Measurements from ENCODE around the gene MYBL2. TPM values are rescaled to one million over a fixed set of nuclear protein-coding genes. Genes with fewer than 3 reads are reported as not detected.
A peak's percentile ranks its signal among the peaks of the same experiment; 100 is the strongest.

Gene MYBL2
- total and polyA plus RNA-seq, 2 donors (not counting 1 experiment from before 2014, with no cell fraction given): 2.7 to 35.8 TPM

- POLR2A ChIA-PET: interaction anchor here (0.7 to 2.7 kb wide), 2 partner anchors 12 to 29 kb away, joined by 7 to 14 read pairs; no protein-coding TSS in a partner anchor
- H3K27ac ChIP-seq (ENCODE audit: low read length in 2 of 2): no peak overlapping the region
These were observed 2.4 kb downstream of the MYBL2 start for GRCh38 chr20:43669332-43669731.

More at GRCh38 chr20:43669332-43669731, 2.4 kb downstream of the MYBL2 start:
- CTCF ChIA-PET: interaction anchor here (3.0 kb wide), 1 partner anchor 11 kb away, joined by 25 read pairs; no protein-coding TSS in a partner anchor
- H3K4me3 Mint-ChIP-seq: peak overlapping the region; percentile 59
- Histone ChIP-seq H3K4me3 (ENCODE audit: control extremely low read depth in 1 of 5, extremely low read depth in 1 of 5, insufficient read depth in 1 of 5, low read depth in 2 of 5, low read length in 4 of 5) (no peak overlapping the region), H3K4me2 (replicated peaks; ENCODE audit: low read depth, low read length, poor library complexity, severe bottlenecking) (no peak overlapping the region), H3K79me2 (ENCODE audit: control insufficient read depth, insufficient read depth, low read length) (peaks cover 23% of the 10 kb centered on the region), H3K9ac (ENCODE audit: low read length) (no peak overlapping the region), H4K20me1 (ENCODE audit: control insufficient read depth, insufficient read depth, low read length, poor library complexity, severe bottlenecking) (no peaks in the 10 kb centered on the region), H3K9me3 (ENCODE audit: control extremely low read depth in 1 of 3, control insufficient read depth in 2 of 3, insufficient read depth in 1 of 3, low read length in 2 of 3) (peaks cover 0 to 4% (median 0%) of the 10 kb centered on the region in 3 donors), H3K27me3 (replicated peaks in 1 of 4; ENCODE audit: control extremely low read depth in 1 of 4, control insufficient read depth in 3 of 4, insufficient read depth in 4 of 4, low read length in 3 of 4) (peaks cover 0 to 10% (median 0%) of the 10 kb centered on the region in 4 experiments), H3K4me1 (ENCODE audit: control insufficient read depth in 2 of 2, insufficient read depth in 2 of 2, low read length in 2 of 2) (peaks cover 9 to 46% of the 10 kb centered on the region in 2 donors), H2AFZ (ENCODE audit: insufficient read depth, low read depth, low read length, poor library complexity, severe bottlenecking) (no peak overlapping the region), H3K36me3 (replicated peaks in 1 of 2; ENCODE audit: control extremely low read depth in 1 of 2, control insufficient read depth in 1 of 2, extremely low read depth in 1 of 2, insufficient read depth in 2 of 2, low read length in 1 of 2) (peaks cover 4 to 9% of the 10 kb centered on the region in 2 experiments)
- no peak for ATAC-seq (ENCODE audit: low read depth)
- H3K4me1 Mint-ChIP-seq: peaks cover 46% of the 10 kb centered on the region
- no peaks in the 10 kb centered on the region for H3K27me3 Mint-ChIP-seq
- DNase-seq: no peak
- peak overlapping the region; percentile 80 for H3K27ac Mint-ChIP-seq
- TF ChIP-seq EZH2 (IDR thresholded peaks at IDR 0.05; ENCODE audit: borderline replicate concordance, insufficient read depth, low read depth, low read length, poor library complexity, severe bottlenecking) (no peak), CTCF (IDR thresholded peaks at IDR 0.05) (no peak)
- intact Hi-C loops (cut with micrococcal nuclease): loop anchor here (5.0 kb wide), 2 partner anchors 212 to 543 kb away; partner anchors contain the start of genes OSER1 and SRSF6
- 78% methylated on average over 1 of the region's 3 CpGs for WGBS (ENCODE audit: insufficient coverage)
- H3K9me3 Mint-ChIP-seq (ENCODE audit: insufficient read depth): no peaks in the 10 kb centered on the region

All from B cell (primary cell).